PC-3 (cell line): Measurements from ENCODE around the gene MAGIX. TPM values are rescaled to one million over a fixed set of nuclear protein-coding genes. Genes with fewer than 3 reads are reported as not detected.

Source experiments
- ATAC-seq: fragments of 200-7000 bp; cut with Tn5 transposase; 2 replicates; pipeline ENCODE4 v1.9.1; 2020; ENCODE audit warnings: mild to moderate bottlenecking, moderate library complexity
- BruUV-seq: library from RNA; stranded (reverse); fragments of 400-500 nt; replicated peaks from 2 replicates; lab custom pipeline; 2021; lab: Mats Ljungman, UMichigan
- CTCF ChIA-PET: fragments of 300-600 bp; sonication (Branson Sonifier 250); formaldehyde crosslinking; loops from one replicate; lab custom pipeline; 2022; ENCODE audit warnings: antibody characterized with exemption; lab: Charles Lee
- POLR2A ChIA-PET: fragments of 300-600 bp; sonication (Branson Sonifier 250); formaldehyde crosslinking; loops from one replicate; lab custom pipeline; 2022; ENCODE audit warnings: antibody characterized with exemption; ENCODE audit not compliant: unreplicated experiment; lab: Charles Lee
- DNase-seq: peaks from one replicate; pipeline ENCODE4 v3.0.0-alpha.2; 2015
- H2AFZ ChIP-seq: fragments of 300-600 bp; sonication (generic); 2 replicates; pipeline ENCODE4 v1.6.0; 2016; ENCODE audit warnings: antibody characterized with exemption, low read length
- H3F3A ChIP-seq: fragments of 300-600 bp; sonication (generic); one replicate; pipeline ENCODE4 v1.6.0; 2017; ENCODE audit warnings: antibody characterized with exemption, low read length, control low read depth, mild to moderate bottlenecking; ENCODE audit not compliant: unreplicated experiment
- H3K27ac ChIP-seq: fragments of 300-600 bp; sonication (generic); 2 replicates; pipeline ENCODE4 v1.5.1; 2016; ENCODE audit warnings: mild to moderate bottlenecking, low read length
- H3K27me3 ChIP-seq: fragments of 300-600 bp; sonication (generic); 2 replicates; pipeline ENCODE4 v1.6.1; 2016; ENCODE audit warnings: low read length, mixed read lengths
- H3K36me3 ChIP-seq: fragments of 300-600 bp; sonication (generic); 2 replicates; pipeline ENCODE4 v1.6.1; 2016; ENCODE audit warnings: low read depth, mixed run types, low read length, mixed read lengths
- H3K4me1 ChIP-seq: fragments of 300-600 bp; sonication (generic); 2 replicates; pipeline ENCODE4 v1.5.1; 2016; ENCODE audit warnings: low read length; ENCODE audit not compliant: insufficient read depth
- H3K4me2 ChIP-seq: fragments of 300-600 bp; sonication (generic); 2 replicates; pipeline ENCODE4 v1.6.0; 2016; ENCODE audit warnings: low read length
- H3K4me3 ChIP-seq: fragments of 300-600 bp; sonication (generic); 2 replicates; pipeline ENCODE4 v1.5.1; 2016; ENCODE audit warnings: mild to moderate bottlenecking, low read length, mixed read lengths
- H3K79me2 ChIP-seq: fragments of 300-600 bp; sonication (generic); 2 replicates; pipeline ENCODE4 v1.6.1; 2017; ENCODE audit warnings: low read length, mixed read lengths
- H3K9ac ChIP-seq: fragments of 300-600 bp; sonication (generic); 2 replicates; pipeline ENCODE4 v1.6.0; 2016; ENCODE audit warnings: mild to moderate bottlenecking, low read length
- H3K9me2 ChIP-seq: fragments of 300-600 bp; sonication (generic); replicated peaks from 2 replicates; pipeline ENCODE4 v1.6.1; 2016; ENCODE audit warnings: mixed run types, low read length, mixed read lengths
- H3K9me3 ChIP-seq: fragments of 300-600 bp; sonication (generic); 2 replicates; pipeline ENCODE4 v1.6.1; 2016; ENCODE audit warnings: low read length, mixed read lengths
- H4K20me1 ChIP-seq: fragments of 300-600 bp; sonication (generic); 2 replicates; pipeline ENCODE4 v1.6.1; 2016; ENCODE audit warnings: low read length, mixed read lengths
- EZH2 ChIP-seq: fragments of 300-600 bp; sonication (generic); IDR thresholded peaks from one replicate; pipeline ENCODE4 v1.6.1; 2017; ENCODE audit warnings: antibody characterized with exemption, mild to moderate bottlenecking, low read length; ENCODE audit not compliant: unreplicated experiment
- EZH2phosphoT487 ChIP-seq: fragments of 300-600 bp; sonication (generic); IDR thresholded peaks from 2 replicates; pipeline ENCODE4 v1.6.1; 2018; ENCODE audit warnings: mild to moderate bottlenecking, antibody characterized with exemption, low read length, borderline replicate concordance
- intact Hi-C: fragments of 100-400 bp; cut with micrococcal nuclease; formaldehyde crosslinking; loops from 2 replicates; pipeline ENCODE4 v1.9.0; 2023
- total RNA-seq: library from RNA; depleted of rRNA; stranded (reverse); fragments of >200 nt; gene quantifications from 2 replicates; pipeline ENCODE4 v1.2.3, GENCODE V29; 2014
- TF ChIP-seq, protein P1 (sequence below): fragments of 300-600 bp; sonication (generic); conservative IDR thresholded peaks from 2 replicates; pipeline ENCODE4 v1.5.1; 2017; ENCODE audit warnings: antibody characterized with exemption, low read depth, mild to moderate bottlenecking, low read length

MAGIX gene
- total RNA-seq, 1 experiment from 2014 or later, result 12.5 TPM

- Histone ChIP-seq H3K36me3 (no peaks in the 10 kb centered on the region), H4K20me1 (no peaks in the 10 kb centered on the region), H3K9ac (no peak overlapping the region), H3K4me2 (no peak overlapping the region), H3K27ac (no peak overlapping the region), H3K79me2 (no peaks in the 10 kb centered on the region), H3F3A (no peaks in the 10 kb centered on the region), H2AFZ (no peak overlapping the region), H3K27me3 (no peaks in the 10 kb centered on the region), H3K9me3 (no peaks in the 10 kb centered on the region), H3K9me2 (no peaks in the 10 kb centered on the region), H3K4me1 (no peaks in the 10 kb centered on the region), H3K4me3 (no peak overlapping the region)
- no TSS peak for BruUV-seq
- TF ChIP-seq, protein P1, sequence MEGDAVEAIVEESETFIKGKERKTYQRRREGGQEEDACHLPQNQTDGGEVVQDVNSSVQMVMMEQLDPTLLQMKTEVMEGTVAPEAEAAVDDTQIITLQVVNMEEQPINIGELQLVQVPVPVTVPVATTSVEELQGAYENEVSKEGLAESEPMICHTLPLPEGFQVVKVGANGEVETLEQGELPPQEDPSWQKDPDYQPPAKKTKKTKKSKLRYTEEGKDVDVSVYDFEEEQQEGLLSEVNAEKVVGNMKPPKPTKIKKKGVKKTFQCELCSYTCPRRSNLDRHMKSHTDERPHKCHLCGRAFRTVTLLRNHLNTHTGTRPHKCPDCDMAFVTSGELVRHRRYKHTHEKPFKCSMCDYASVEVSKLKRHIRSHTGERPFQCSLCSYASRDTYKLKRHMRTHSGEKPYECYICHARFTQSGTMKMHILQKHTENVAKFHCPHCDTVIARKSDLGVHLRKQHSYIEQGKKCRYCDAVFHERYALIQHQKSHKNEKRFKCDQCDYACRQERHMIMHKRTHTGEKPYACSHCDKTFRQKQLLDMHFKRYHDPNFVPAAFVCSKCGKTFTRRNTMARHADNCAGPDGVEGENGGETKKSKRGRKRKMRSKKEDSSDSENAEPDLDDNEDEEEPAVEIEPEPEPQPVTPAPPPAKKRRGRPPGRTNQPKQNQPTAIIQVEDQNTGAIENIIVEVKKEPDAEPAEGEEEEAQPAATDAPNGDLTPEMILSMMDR, result no peak
- TF ChIP-seq EZH2 (no peak), EZH2phosphoT487 (no peak)
- ATAC-seq (no peak), DNase-seq (no peak)
- intact Hi-C loops, result no loop called here
- ChIA-PET CTCF (no interaction called here), POLR2A (interaction anchor here (0.6 kb wide), 1 partner anchor 41 kb away, joined by 7 read pairs; no protein-coding TSS in a partner anchor)
Observed at GRCh38 chrX:49208399-49208798, 45.8 kb downstream of the MAGIX start.

- Histone ChIP-seq H3K4me1 (no peaks in the 10 kb centered on the region), H4K20me1 (no peaks in the 10 kb centered on the region), H3K4me2 (no peak overlapping the region), H3K9ac (no peak overlapping the region), H3K9me2 (no peaks in the 10 kb centered on the region), H3K4me3 (no peak overlapping the region), H3K27ac (no peak overlapping the region), H3K27me3 (no peaks in the 10 kb centered on the region), H3K36me3 (no peaks in the 10 kb centered on the region), H3K9me3 (no peaks in the 10 kb centered on the region), H3F3A (no peaks in the 10 kb centered on the region), H3K79me2 (no peaks in the 10 kb centered on the region), H2AFZ (no peak overlapping the region)
- ChIA-PET CTCF (no interaction called here), POLR2A (no interaction called here)
- BruUV-seq, result no TSS peak
- TF ChIP-seq EZH2 (no peak), EZH2phosphoT487 (no peak)
- TF ChIP-seq, protein P1, result no peak
- ATAC-seq, result no peak
- intact Hi-C loops, result no loop called here
- no peak for DNase-seq
Observed at GRCh38 chrX:49209434-49210251, 47.1 kb downstream of the MAGIX start.

- ChIA-PET POLR2A (no interaction called here), CTCF (no interaction called here)
- H3K27ac ChIP-seq, result no peak overlapping the region
- H2AFZ ChIP-seq, result no peak overlapping the region
- TF ChIP-seq, protein P1, result no peak
- TF ChIP-seq EZH2phosphoT487 (no peak), EZH2 (no peak)
- H3K79me2 ChIP-seq, result no peaks in the 10 kb centered on the region
- H3K4me2 ChIP-seq, result no peak overlapping the region
- no peaks in the 10 kb centered on the region for H3K36me3 ChIP-seq
- DNase-seq (no peak), ATAC-seq (no peak)
- BruUV-seq, result no TSS peak
- intact Hi-C loops, result no loop called here
- no peak overlapping the region for H3K9ac ChIP-seq
- H3K4me1 ChIP-seq, result no peaks in the 10 kb centered on the region
- H4K20me1 ChIP-seq, result no peaks in the 10 kb centered on the region
- H3K4me3 ChIP-seq, result no peak overlapping the region
- H3K9me3 ChIP-seq, result no peaks in the 10 kb centered on the region
- no peaks in the 10 kb centered on the region for H3K9me2 ChIP-seq
- no peaks in the 10 kb centered on the region for H3K27me3 ChIP-seq
- H3F3A ChIP-seq, result no peaks in the 10 kb centered on the region
Observed at GRCh38 chrX:49210406-49210805, 47.8 kb downstream of the MAGIX start.
